HEK293T (cell line): ENCODE data around the gene ZNF593OS.

ENCODE experiments used
- CTCF ChIA-PET: fragments of 350-600 bp; formaldehyde crosslinking; extraction: SDS; loops from one replicate; lab custom pipeline; 2021; ENCODE audit warnings: antibody characterized with exemption, inconsistent platforms; lab: Yijun Ruan, JAX
- POLR2A ChIA-PET: fragments of 350-600 bp; formaldehyde crosslinking; extraction: SDS; loops from one replicate; lab custom pipeline; 2020; ENCODE audit warnings: antibody characterized with exemption, inconsistent platforms; lab: Yijun Ruan, JAX
- DNase-seq: peaks from one replicate; pipeline ENCODE4 v3.0.0; 2012; ENCODE audit warnings: mixed read lengths; ENCODE audit errors: extremely low spot score
- ARNT ChIP-seq: fragments of 450-650 bp; IDR thresholded peaks from 2 replicates; pipeline ENCODE4 v1.6.1; 2017; ENCODE audit warnings: mild to moderate bottlenecking
- BHLHE40 ChIP-seq: fragments of 450-650 bp; IDR thresholded peaks from 2 replicates; pipeline ENCODE4 v1.6.1; 2016; ENCODE audit warnings: mild to moderate bottlenecking, moderate library complexity, borderline replicate concordance
- CTBP1 ChIP-seq: fragments of 450-650 bp; IDR thresholded peaks from 2 replicates; pipeline ENCODE4 v1.6.1; 2016; ENCODE audit warnings: borderline replicate concordance
- ELF4 ChIP-seq: fragments of 450-650 bp; IDR thresholded peaks from 2 replicates; pipeline ENCODE4 v1.6.1; 2017; ENCODE audit warnings: antibody characterized with exemption
- FOXK2 ChIP-seq: fragments of 450-650 bp; IDR thresholded peaks from 2 replicates; pipeline ENCODE4 v1.6.1; 2016; ENCODE audit warnings: mild to moderate bottlenecking
- FOXM1 ChIP-seq: fragments of 450-650 bp; IDR thresholded peaks from 2 replicates; pipeline ENCODE4 v1.6.1; 2017; ENCODE audit warnings: mild to moderate bottlenecking, borderline replicate concordance
- HDGF ChIP-seq: fragments of 450-650 bp; IDR thresholded peaks from 2 replicates; pipeline ENCODE4 v1.6.1; 2017; ENCODE audit warnings: antibody characterized with exemption, borderline replicate concordance
- L3MBTL2 ChIP-seq: fragments of 450-650 bp; conservative IDR thresholded peaks from 2 replicates; pipeline ENCODE4 v1.6.1; 2016; ENCODE audit warnings: mild to moderate bottlenecking
- NFRKB ChIP-seq: fragments of 450-650 bp; IDR thresholded peaks from 2 replicates; pipeline ENCODE4 v1.6.1; 2016; ENCODE audit warnings: mild to moderate bottlenecking, moderate library complexity
- PKNOX1 ChIP-seq: fragments of 450-650 bp; IDR thresholded peaks from 2 replicates; pipeline ENCODE4 v1.6.1; 2016
- SP1 ChIP-seq: fragments of 450-650 bp; IDR thresholded peaks from 2 replicates; pipeline ENCODE4 v1.6.1; 2017
- SUZ12 ChIP-seq: fragments of 450-650 bp; IDR thresholded peaks from 2 replicates; pipeline ENCODE4 v1.6.1; 2016; ENCODE audit warnings: mild to moderate bottlenecking
- ZNF384 ChIP-seq: fragments of 450-650 bp; IDR thresholded peaks from 2 replicates; pipeline ENCODE4 v1.6.1; 2016

Gene ZNF593OS

GRCh38 chr1:26122988-26123973 lies 48.4 kb downstream of the ZNF593OS start:
- DNase-seq, result no peak
- CTCF ChIA-PET, result interaction anchor here (0.8 to 1.3 kb wide), 3 partner anchors 22 to 88 kb away, joined by 3 to 7 read pairs (median 3); no protein-coding TSS in a partner anchor
- no peak for TF ChIP-seq PKNOX1
- no peak for TF ChIP-seq FOXK2
- no peak for TF ChIP-seq BHLHE40
- no peak for TF ChIP-seq NFRKB
- TF ChIP-seq HDGF, result no peak
- TF ChIP-seq SUZ12, result no peak
- no peak for TF ChIP-seq ELF4
- POLR2A ChIA-PET, result interaction anchor here (1.4 kb wide), 2 partner anchors 9 to 10 kb away, joined by 3 to 5 read pairs; no protein-coding TSS in a partner anchor

- no peak for DNase-seq
- ChIA-PET CTCF (interaction anchor here (0.7 to 1.3 kb wide), 3 partner anchors 17 to 86 kb away, joined by 3 to 7 read pairs (median 3); no protein-coding TSS in a partner anchor), POLR2A (interaction anchor here (1.0 to 1.4 kb wide), 3 partner anchors 9 to 29 kb away, joined by 3 to 7 read pairs (median 5); partner anchors contain the start of gene PDIK1L)
- TF ChIP-seq CTBP1 (no peak), NFRKB (no peak), SP1 (no peak), FOXM1 (no peak), BHLHE40 (no peak), ARNT (no peak), L3MBTL2 (no peak), SUZ12 (no peak), ZNF384 (no peak)
Measured at GRCh38 chr1:26121854-26122773, 49.5 kb downstream of the ZNF593OS start.

GRCh38 chr1:26119892-26120608 lies 51.6 kb downstream of the ZNF593OS start:
- no peak for DNase-seq
- no peak for TF ChIP-seq NFRKB
- ChIA-PET CTCF (no interaction called here), POLR2A (no interaction called here)
